GM18526 (cell line): ENCODE results near the gene GAREM1.

ENCODE experiments used
- POLR2A ChIP-seq: IDR thresholded peaks from 3 replicates; pipeline ENCODE4 v1.6.1; 2011; ENCODE audit not compliant: insufficient read length; ENCODE audit errors: extremely low read depth

GAREM1 gene

GRCh38 chr18:32468147-32468845, 2.4 kb downstream of the GAREM1 start:
- TF ChIP-seq POLR2A = no peak

GRCh38 chr18:32461709-32462272, 8.9 kb downstream of the GAREM1 start:
- no peak for TF ChIP-seq POLR2A

- no peak for TF ChIP-seq POLR2A
Measured at GRCh38 chr18:32460171-32460731, 10.4 kb downstream of the GAREM1 start.

- no peak for TF ChIP-seq POLR2A
Measured at GRCh38 chr18:32459361-32460101, 11.2 kb downstream of the GAREM1 start.

GRCh38 chr18:32455361-32455760, 15.3 kb downstream of the GAREM1 start:
- TF ChIP-seq POLR2A = no peak

- no peak for TF ChIP-seq POLR2A
Measured at GRCh38 chr18:32454593-32454992, 16.1 kb downstream of the GAREM1 start.

- no peak for TF ChIP-seq POLR2A
Measured at GRCh38 chr18:32450874-32451273, 19.8 kb downstream of the GAREM1 start.

- no peak for TF ChIP-seq POLR2A
Measured at GRCh38 chr18:32450026-32450691, 20.5 kb downstream of the GAREM1 start.

- no peak for TF ChIP-seq POLR2A
Measured at GRCh38 chr18:32446780-32447179, 23.9 kb downstream of the GAREM1 start.

GRCh38 chr18:32445846-32446245, 24.8 kb downstream of the GAREM1 start:
- TF ChIP-seq POLR2A = no peak

GRCh38 chr18:32443706-32444215, 26.9 kb downstream of the GAREM1 start:
- TF ChIP-seq POLR2A = no peak

- no peak for TF ChIP-seq POLR2A
Measured at GRCh38 chr18:32443033-32443705, 27.5 kb downstream of the GAREM1 start.

GRCh38 chr18:32442575-32442974, 28.1 kb downstream of the GAREM1 start:
- no peak for TF ChIP-seq POLR2A

- TF ChIP-seq POLR2A = no peak
Measured at GRCh38 chr18:32441533-32441932, 29.1 kb downstream of the GAREM1 start.

GRCh38 chr18:32440518-32440917, 30.2 kb downstream of the GAREM1 start:
- no peak for TF ChIP-seq POLR2A
